ENCODE results near the gene HGFAC. TPM values are rescaled to one million over a fixed set of nuclear protein-coding genes. Genes with fewer than 3 reads are reported as not detected.

HGFAC gene
- total and polyA plus RNA-seq, 4 donors: 0.24 to 2.6 (median 0.37) TPM

DNA sequence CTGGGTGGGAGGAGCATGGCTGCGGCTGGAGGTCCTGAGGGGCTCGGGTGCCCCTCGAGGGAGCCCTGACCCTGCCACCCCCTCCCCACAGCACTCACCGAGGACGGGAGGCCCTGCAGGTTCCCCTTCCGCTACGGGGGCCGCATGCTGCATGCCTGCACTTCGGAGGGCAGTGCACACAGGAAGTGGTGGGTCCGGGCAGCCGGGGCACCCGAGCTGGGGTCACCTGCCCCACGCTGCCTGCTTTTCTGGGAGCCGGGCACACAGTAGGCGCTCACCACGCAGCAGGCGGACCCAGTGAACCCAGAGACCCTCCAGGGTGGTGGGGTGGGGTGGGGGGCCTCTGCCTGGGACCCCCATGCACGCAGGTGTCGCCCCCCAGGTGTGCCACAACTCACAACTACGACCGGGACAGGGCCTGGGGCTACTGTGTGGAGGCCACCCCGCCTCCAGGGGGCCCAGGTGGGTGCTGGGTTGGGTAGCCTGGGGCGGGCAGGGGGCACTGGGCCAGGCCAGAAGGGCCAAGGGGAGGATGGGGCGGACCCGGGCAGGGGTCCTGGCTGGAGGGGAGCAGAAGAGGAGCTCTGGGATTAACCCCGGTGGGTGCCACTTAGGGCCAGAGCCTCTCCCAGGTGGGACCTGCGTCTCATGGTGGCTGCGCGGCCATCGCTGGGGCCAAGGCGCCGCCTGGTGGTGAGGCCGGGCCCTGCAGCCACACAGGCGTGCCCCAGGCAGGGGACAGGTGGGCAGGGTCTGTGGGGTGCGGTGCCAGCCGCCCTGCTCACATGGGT is 1.4 kb downstream of the HGFAC start:
- no peak overlapping the region for H3K27ac ChIP-seq (ENCODE audit: low read depth in 1 of 2, low read length in 1 of 2)
- no peak for ATAC-seq (ENCODE audit: insufficient read depth, low FRiP score)
- no peaks in the 10 kb centered on the region for H3K36me3 ChIP-seq (ENCODE audit: control insufficient read depth in 4 of 4, insufficient read depth in 4 of 4, low read length in 4 of 4)
- peak; percentile 86 for TF ChIP-seq CTCF (IDR thresholded peaks at IDR 0.05; ENCODE audit: control extremely low read depth, extremely low read depth)
- H3K9me3 ChIP-seq (ENCODE audit: control insufficient read depth in 4 of 4, insufficient read depth in 3 of 4, low read length in 3 of 4): no peaks in the 10 kb centered on the region
- no peaks in the 10 kb centered on the region for H3K27me3 ChIP-seq (ENCODE audit: control insufficient read depth in 3 of 3, insufficient read depth in 3 of 3, low read length in 2 of 3)
- peak; percentile 16 to 46 (median 40) for DNase-seq
- 37 to 38% methylated on average over 29 to 36 of the region's 36 CpGs for WGBS, 2 donors
- no peak overlapping the region for H3K9ac ChIP-seq (ENCODE audit: insufficient read depth in 1 of 2, low read length in 2 of 2)
- H3K4me1 ChIP-seq (ENCODE audit: control insufficient read depth in 5 of 5, insufficient read depth in 5 of 5, low read length in 5 of 5): peaks cover 0 to 9% (median 0%) of the 10 kb centered on the region in 5 donors
- H3K4me3 ChIP-seq: no peak overlapping the region

DNA sequence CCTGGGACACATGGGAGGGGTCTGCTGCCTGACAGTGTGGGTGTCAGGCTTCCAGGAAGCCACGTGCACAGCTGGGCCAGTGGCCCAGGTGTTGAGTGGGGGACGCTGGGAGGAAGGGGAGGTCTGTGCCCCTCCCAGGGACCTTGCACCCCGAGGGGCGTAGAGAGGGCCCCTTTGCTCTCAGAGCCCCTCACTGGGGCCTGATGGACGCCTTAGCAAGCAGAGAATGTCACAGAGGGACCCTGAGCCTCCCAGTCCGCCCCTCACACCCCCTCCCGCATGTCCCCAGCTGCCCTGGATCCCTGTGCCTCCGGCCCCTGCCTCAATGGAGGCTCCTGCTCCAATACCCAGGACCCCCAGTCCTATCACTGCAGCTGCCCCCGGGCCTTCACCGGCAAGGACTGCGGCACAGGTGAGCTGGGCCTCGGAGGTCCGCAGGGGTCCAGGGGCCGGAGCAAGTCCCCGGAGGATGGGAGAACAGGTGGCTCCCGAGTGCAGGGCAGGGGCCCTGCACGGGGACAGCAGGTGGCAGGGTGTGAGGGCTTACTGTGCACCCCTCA is 2.1 kb downstream of the HGFAC start:
- ATAC-seq (ENCODE audit: insufficient read depth, low FRiP score) (no peak), DNase-seq (no peak)
- H3K4me1 ChIP-seq (ENCODE audit: control insufficient read depth in 5 of 5, insufficient read depth in 5 of 5, low read length in 5 of 5): peaks cover 0 to 9% (median 0%) of the 10 kb centered on the region in 5 donors
- TF ChIP-seq CTCF (IDR thresholded peaks at IDR 0.05; ENCODE audit: control extremely low read depth, extremely low read depth): no peak
- H3K36me3 ChIP-seq (ENCODE audit: control insufficient read depth in 4 of 4, insufficient read depth in 4 of 4, low read length in 4 of 4): no peaks in the 10 kb centered on the region
- no peaks in the 10 kb centered on the region for H3K9me3 ChIP-seq (ENCODE audit: control insufficient read depth in 4 of 4, insufficient read depth in 3 of 4, low read length in 3 of 4)
- no peaks in the 10 kb centered on the region for H3K27me3 ChIP-seq (ENCODE audit: control insufficient read depth in 3 of 3, insufficient read depth in 3 of 3, low read length in 2 of 3)
- H3K9ac ChIP-seq (ENCODE audit: insufficient read depth in 1 of 2, low read length in 2 of 2): no peak overlapping the region
- 64 to 78% methylated on average over 15 to 17 of the region's 17 CpGs for WGBS, 2 donors
- H3K4me3 ChIP-seq: no peak overlapping the region
- no peak overlapping the region for H3K27ac ChIP-seq (ENCODE audit: low read depth in 1 of 2, low read length in 1 of 2)

DNA sequence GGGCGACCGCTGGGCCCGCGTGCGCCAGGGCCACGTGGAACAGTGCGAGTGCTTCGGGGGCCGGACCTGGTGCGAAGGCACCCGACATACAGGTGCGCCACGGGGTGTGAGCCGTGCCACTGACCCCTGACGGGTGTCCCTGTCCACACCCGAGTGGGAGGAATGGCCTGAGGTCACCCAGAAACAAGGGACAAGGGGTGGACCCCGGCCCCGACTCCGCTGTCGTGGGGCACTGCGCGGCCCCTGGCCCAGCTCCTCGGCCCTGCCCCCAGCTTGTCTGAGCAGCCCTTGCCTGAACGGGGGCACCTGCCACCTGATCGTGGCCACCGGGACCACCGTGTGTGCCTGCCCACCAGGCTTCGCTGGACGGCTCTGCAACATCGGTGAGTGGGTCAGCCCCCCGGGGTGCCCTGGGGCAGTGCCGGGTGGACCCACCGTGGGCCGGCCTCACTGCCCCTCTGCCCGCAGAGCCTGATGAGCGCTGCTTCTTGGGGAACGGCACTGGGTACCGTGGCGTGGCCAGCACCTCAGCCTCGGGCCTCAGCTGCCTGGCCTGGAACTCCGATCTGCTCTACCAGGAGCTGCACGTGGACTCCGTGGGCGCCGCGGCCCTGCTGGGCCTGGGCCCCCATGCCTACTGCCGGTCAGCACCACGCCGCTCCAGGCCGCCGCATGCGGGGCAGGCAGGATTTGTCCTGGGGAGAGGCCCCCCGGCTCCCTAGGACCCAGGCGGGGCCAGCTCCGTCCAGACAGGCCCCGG is 2.8 kb downstream of the HGFAC start:
- no peak for TF ChIP-seq CTCF (IDR thresholded peaks at IDR 0.05; ENCODE audit: control extremely low read depth, extremely low read depth)
- H3K4me1 ChIP-seq (ENCODE audit: control insufficient read depth in 5 of 5, insufficient read depth in 5 of 5, low read length in 5 of 5): peaks cover 0 to 8% (median 0%) of the 10 kb centered on the region in 5 donors
- no peaks in the 10 kb centered on the region for H3K27me3 ChIP-seq (ENCODE audit: control insufficient read depth in 3 of 3, insufficient read depth in 3 of 3, low read length in 2 of 3)
- no peak overlapping the region for H3K27ac ChIP-seq (ENCODE audit: low read depth in 1 of 2, low read length in 1 of 2)
- no peaks in the 10 kb centered on the region for H3K9me3 ChIP-seq (ENCODE audit: control insufficient read depth in 4 of 4, insufficient read depth in 3 of 4, low read length in 3 of 4)
- H3K36me3 ChIP-seq (ENCODE audit: control insufficient read depth in 4 of 4, insufficient read depth in 4 of 4, low read length in 4 of 4): no peaks in the 10 kb centered on the region
- WGBS, 2 donors: 88 to 92% methylated on average over 53 to 56 of the region's 56 CpGs
- ATAC-seq (ENCODE audit: insufficient read depth, low FRiP score): no peak
- DNase-seq: no peak
- no peak overlapping the region for H3K4me3 ChIP-seq
- H3K9ac ChIP-seq (ENCODE audit: insufficient read depth in 1 of 2, low read length in 2 of 2): no peak overlapping the region

Measured in lung (tissue), 12 donors.